Lung (tissue), 12 donors: ENCODE data around the gene GRIA2. TPM values are rescaled to one million over a fixed set of nuclear protein-coding genes. Genes with fewer than 3 reads are reported as not detected.

Experiments used
- ATAC-seq: fragments of 200-7000 bp; cut with Tn5 transposase; one replicate; pipeline ENCODE4 v1.9.1; 2020; ENCODE audit warnings: moderate number of reproducible peaks; ENCODE audit not compliant: insufficient read depth, low FRiP score
- DNase-seq, 3 donors: peaks; one replicate each; pipeline ENCODE4 v3.0.0-alpha.2; 2013 to 2017
- H3K27ac ChIP-seq, 2 donors: one replicate each; pipeline ENCODE4 v1.5.1; 2013; ENCODE audit warnings: mild to moderate bottlenecking in 2 of 2, moderate library complexity in 2 of 2, control low read depth in 1 of 2, inconsistent platforms in 1 of 2, low read depth in 1 of 2, low read length in 1 of 2
- H3K27me3 ChIP-seq, 3 donors: one replicate each; pipeline ENCODE4 v1.5.1; 2013; ENCODE audit warnings: low read length in 2 of 3; ENCODE audit not compliant: control insufficient read depth in 3 of 3, insufficient read depth in 3 of 3
- H3K36me3 ChIP-seq, 4 donors: one replicate each; pipeline ENCODE4 v1.5.1; 2013; ENCODE audit warnings: low read length in 4 of 4, mild to moderate bottlenecking in 1 of 4, moderate library complexity in 1 of 4; ENCODE audit not compliant: control insufficient read depth in 4 of 4, insufficient read depth in 4 of 4
- H3K4me1 ChIP-seq, 5 donors: one replicate each; pipeline ENCODE4 v1.5.1; 2013; ENCODE audit warnings: low read length in 5 of 5, mild to moderate bottlenecking in 2 of 5, moderate library complexity in 1 of 5; ENCODE audit not compliant: control insufficient read depth in 5 of 5, insufficient read depth in 5 of 5
- H3K4me3 ChIP-seq: one replicate; pipeline ENCODE4 v1.5.1; 2013; ENCODE audit warnings: mild to moderate bottlenecking, control low read depth, moderate library complexity
- H3K9ac ChIP-seq, 2 donors: one replicate each; pipeline ENCODE4 v1.5.1; 2013; ENCODE audit warnings: low read length in 2 of 2, control low read depth in 1 of 2; ENCODE audit not compliant: insufficient read depth in 1 of 2
- H3K9me3 ChIP-seq, 4 donors: one replicate each; pipeline ENCODE4 v1.5.1; 2013; ENCODE audit warnings: low read length in 3 of 4, mild to moderate bottlenecking in 1 of 4, moderate library complexity in 1 of 4; ENCODE audit not compliant: control insufficient read depth in 4 of 4, insufficient read depth in 3 of 4
- whole genome bisulfite sequencing, 2 donors: extraction: QIAGEN DNeasy Blood & Tissue Kit; methylation state at CpG; one replicate each; pipeline ENCODE4 v1.1.7; 2013; 5-methylcytosine and 5-hydroxymethylcytosine counted together
- polyA plus RNA-seq, 2 donors: library from polyadenylated mRNA; stranded (reverse); fragments of 200-250 nt; gene quantifications; one replicate each; pipeline ENCODE4 v1.2.1, GENCODE V29; 2013
- total RNA-seq, 2 donors: library from RNA; depleted of rRNA in 1 of 2; stranded (reverse); fragments of >200 nt in 1 of 2; gene quantifications; one replicate each; pipeline ENCODE4 v1.2.1, GENCODE V29; 2014 to 2021
- TF ChIP-seq, protein P1 (sequence below): IDR thresholded peaks from 2 replicates; pipeline ENCODE4 v1.5.1; 2012; ENCODE audit warnings: mild to moderate bottlenecking; ENCODE audit errors: control extremely low read depth, extremely low read depth
- donor health status: control.
- donor health status: control.
- donor health status: Bipolar disorder and iron deficiency.
- donor health status: healthy.
- donor health status: DM: yes; HTN: yes; CAD: no.

GRIA2 gene
- total and polyA plus RNA-seq, 4 donors, result 0.02 to 5.6 (median 0.03) TPM; not detected in 1

- Histone ChIP-seq H3K36me3 (no peaks in the 10 kb centered on the region), H3K9ac (no peak overlapping the region), H3K27ac (no peak overlapping the region), H3K4me3 (no peak overlapping the region), H3K9me3 (no peaks in the 10 kb centered on the region), H3K27me3 (no peaks in the 10 kb centered on the region), H3K4me1 (no peaks in the 10 kb centered on the region)
- DNase-seq, result no peak
- no peak for ATAC-seq
- TF ChIP-seq, protein P1, sequence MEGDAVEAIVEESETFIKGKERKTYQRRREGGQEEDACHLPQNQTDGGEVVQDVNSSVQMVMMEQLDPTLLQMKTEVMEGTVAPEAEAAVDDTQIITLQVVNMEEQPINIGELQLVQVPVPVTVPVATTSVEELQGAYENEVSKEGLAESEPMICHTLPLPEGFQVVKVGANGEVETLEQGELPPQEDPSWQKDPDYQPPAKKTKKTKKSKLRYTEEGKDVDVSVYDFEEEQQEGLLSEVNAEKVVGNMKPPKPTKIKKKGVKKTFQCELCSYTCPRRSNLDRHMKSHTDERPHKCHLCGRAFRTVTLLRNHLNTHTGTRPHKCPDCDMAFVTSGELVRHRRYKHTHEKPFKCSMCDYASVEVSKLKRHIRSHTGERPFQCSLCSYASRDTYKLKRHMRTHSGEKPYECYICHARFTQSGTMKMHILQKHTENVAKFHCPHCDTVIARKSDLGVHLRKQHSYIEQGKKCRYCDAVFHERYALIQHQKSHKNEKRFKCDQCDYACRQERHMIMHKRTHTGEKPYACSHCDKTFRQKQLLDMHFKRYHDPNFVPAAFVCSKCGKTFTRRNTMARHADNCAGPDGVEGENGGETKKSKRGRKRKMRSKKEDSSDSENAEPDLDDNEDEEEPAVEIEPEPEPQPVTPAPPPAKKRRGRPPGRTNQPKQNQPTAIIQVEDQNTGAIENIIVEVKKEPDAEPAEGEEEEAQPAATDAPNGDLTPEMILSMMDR, result no peak
- WGBS, 2 donors, result 85 to 90% methylated on average over 5 of the region's 5 CpGs
Observed at GRCh38 chr4:157270552-157270951, 50.0 kb downstream of the GRIA2 start.

DNA sequence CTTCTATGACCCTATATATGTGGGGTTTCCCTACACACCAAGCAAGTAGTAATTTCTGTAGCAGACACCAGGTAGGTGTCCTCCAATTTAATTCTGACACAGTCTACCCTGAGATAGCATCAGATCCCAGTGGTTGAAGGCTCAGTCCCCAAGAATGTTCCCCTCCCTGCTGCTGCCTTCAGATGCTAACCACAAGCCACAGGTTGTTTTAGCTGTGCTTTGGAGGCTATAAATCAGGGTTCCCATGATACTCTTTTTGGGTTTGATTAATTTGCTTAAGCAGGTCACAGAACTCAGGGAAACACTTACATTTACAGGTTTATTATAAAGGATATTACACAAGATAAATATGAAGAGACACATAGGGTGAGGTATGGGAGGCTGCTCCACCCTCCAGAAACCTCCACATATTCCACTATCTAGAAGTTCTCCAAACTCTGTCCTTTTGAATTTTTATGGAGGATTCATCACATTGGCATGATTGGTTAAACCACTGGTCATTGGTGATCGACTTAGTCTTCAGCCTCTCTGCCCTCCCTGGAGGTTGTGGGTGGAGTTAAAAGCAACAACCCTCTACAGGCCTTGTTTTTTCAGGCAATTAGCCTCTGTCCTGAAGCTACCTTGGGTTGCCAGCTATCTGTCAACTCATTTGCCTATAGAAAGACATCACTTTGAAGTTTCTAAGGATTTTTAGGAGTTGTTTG is 50.8 kb downstream of the GRIA2 start:
- Histone ChIP-seq H3K4me3 (no peak overlapping the region), H3K9ac (no peak overlapping the region), H3K4me1 (no peaks in the 10 kb centered on the region), H3K9me3 (no peaks in the 10 kb centered on the region), H3K27me3 (no peaks in the 10 kb centered on the region), H3K27ac (no peak overlapping the region), H3K36me3 (no peaks in the 10 kb centered on the region)
- WGBS, 2 donors, result 38 to 58% methylated on average over 1 of the region's 1 CpG
- DNase-seq, result no peak
- TF ChIP-seq, protein P1, result no peak
- ATAC-seq, result no peak

- Histone ChIP-seq H3K9me3 (no peaks in the 10 kb centered on the region), H3K4me1 (no peaks in the 10 kb centered on the region), H3K27me3 (no peaks in the 10 kb centered on the region), H3K36me3 (no peaks in the 10 kb centered on the region), H3K9ac (no peak overlapping the region), H3K4me3 (no peak overlapping the region), H3K27ac (no peak overlapping the region)
- TF ChIP-seq, protein P1, result no peak
- ATAC-seq (no peak), DNase-seq (no peak)
- WGBS, 2 donors, result 73 to 84% methylated on average over 1 of the region's 1 CpG
Observed at GRCh38 chr4:157280673-157281072, 60.1 kb downstream of the GRIA2 start.

GRCh38 chr4:157282019-157282418 is 61.5 kb downstream of the GRIA2 start:
- 81 to 83% methylated on average over 3 of the region's 3 CpGs for WGBS, 2 donors
- no peak for ATAC-seq
- TF ChIP-seq, protein P1, result no peak

More at GRCh38 chr4:157282019-157282418, 61.5 kb downstream of the GRIA2 start:
- no peak overlapping the region for H3K9ac ChIP-seq
- no peak overlapping the region for H3K27ac ChIP-seq
- H3K4me3 ChIP-seq, result no peak overlapping the region
- no peaks in the 10 kb centered on the region for H3K36me3 ChIP-seq
- H3K4me1 ChIP-seq, result no peaks in the 10 kb centered on the region
- H3K9me3 ChIP-seq, result no peaks in the 10 kb centered on the region
- no peaks in the 10 kb centered on the region for H3K27me3 ChIP-seq
- DNase-seq, result no peak
